WTC11 (cell line): ENCODE results near the gene LRRC70. TPM values are rescaled to one million over a fixed set of nuclear protein-coding genes. Genes with fewer than 3 reads are reported as not detected.

ENCODE experiments used
- ATAC-seq: fragments of 200-7000 bp; cut with Tn5 transposase; 2 replicates; pipeline ENCODE4 v1.10.0; 2021; ENCODE audit warnings: mild to moderate bottlenecking, moderate library complexity
- CTCF ChIA-PET: fragments of 300-600 bp; sonication (Branson Sonifier 250); formaldehyde crosslinking; loops from one replicate; lab custom pipeline; 2021; ENCODE audit warnings: antibody characterized with exemption; lab: Charles Lee
- POLR2A ChIA-PET: fragments of 350-600 bp; sonication (Branson Sonifier 250); formaldehyde crosslinking; loops from one replicate; lab custom pipeline; 2021; ENCODE audit warnings: antibody characterized with exemption; lab: Charles Lee
- DNase-seq: peaks from one replicate; pipeline ENCODE4 v3.0.0; 2021; ENCODE audit warnings: low spot score
- H3K27ac Mint-ChIP-seq: 2 replicates; pipeline ENCODE4 v1.8.0; 2021; ENCODE audit warnings: mixed read lengths
- H3K27me3 Mint-ChIP-seq: 2 replicates; pipeline ENCODE4 v1.8.0; 2021; ENCODE audit warnings: low read depth, mild to moderate bottlenecking, moderate library complexity, mixed read lengths
- H3K36me3 Mint-ChIP-seq: 2 replicates; pipeline ENCODE4 v1.8.0; 2021; ENCODE audit warnings: mixed read lengths
- H3K4me1 Mint-ChIP-seq: 2 replicates; pipeline ENCODE4 v1.8.0; 2022; ENCODE audit warnings: mixed read lengths
- H3K4me3 Mint-ChIP-seq: 2 replicates; pipeline ENCODE4 v1.8.0; 2021; ENCODE audit warnings: mild to moderate bottlenecking, moderate library complexity, mixed read lengths
- H3K9me3 Mint-ChIP-seq: 2 replicates; pipeline ENCODE4 v1.8.0; 2021; ENCODE audit warnings: mixed read lengths
- AR ChIP-seq: fragments of 250-450 bp; sonication (Bioruptor Pico); IDR thresholded peaks from 2 replicates; pipeline ENCODE4 v1.9.0; 2021; ENCODE audit warnings: mild to moderate bottlenecking
- ATF2 ChIP-seq: sonication (generic); formaldehyde crosslinking; IDR thresholded peaks from 2 replicates; pipeline ENCODE4 v1.8.1; 2022; ENCODE audit warnings: low read depth, missing genetic modification reagents, borderline replicate concordance
- CREM ChIP-seq: sonication (generic); formaldehyde crosslinking; IDR thresholded peaks from 2 replicates; pipeline ENCODE4 v1.8.1; 2022; ENCODE audit warnings: mild to moderate bottlenecking, missing genetic modification reagents, moderate library complexity
- E2F1 ChIP-seq: sonication (generic); formaldehyde crosslinking; IDR thresholded peaks from 2 replicates; pipeline ENCODE4 v1.8.0; 2022; ENCODE audit warnings: mild to moderate bottlenecking, missing genetic modification reagents
- E2F5 ChIP-seq: sonication (generic); formaldehyde crosslinking; IDR thresholded peaks from 2 replicates; pipeline ENCODE4 v1.8.1; 2022; ENCODE audit warnings: mild to moderate bottlenecking, moderate library complexity, missing genetic modification reagents
- FOXK1 ChIP-seq: sonication (generic); formaldehyde crosslinking; IDR thresholded peaks from 2 replicates; pipeline ENCODE4 v1.8.0; 2022; ENCODE audit warnings: mild to moderate bottlenecking, moderate library complexity, missing genetic modification reagents
- FOXP4 ChIP-seq: sonication (generic); formaldehyde crosslinking; IDR thresholded peaks from 2 replicates; pipeline ENCODE4 v1.8.0; 2022; ENCODE audit warnings: mild to moderate bottlenecking, missing genetic modification reagents
- GRHL2 ChIP-seq: fragments of 250-450 bp; sonication (Bioruptor Pico); IDR thresholded peaks from 2 replicates; pipeline ENCODE4 v1.8.0; 2022; ENCODE audit warnings: mild to moderate bottlenecking, moderate library complexity; ENCODE audit not compliant: insufficient replicate concordance, severe bottlenecking
- IRF1 ChIP-seq: sonication (generic); formaldehyde crosslinking; IDR thresholded peaks from 2 replicates; pipeline ENCODE4 v1.8.0; 2023; ENCODE audit warnings: missing genetic modification reagents
- MAX ChIP-seq: sonication (generic); formaldehyde crosslinking; IDR thresholded peaks from 2 replicates; pipeline ENCODE4 v1.8.0; 2022; ENCODE audit warnings: mild to moderate bottlenecking, missing genetic modification reagents
- NFATC4 ChIP-seq: fragments of 250-450 bp; sonication (Bioruptor Pico); IDR thresholded peaks from 2 replicates; pipeline ENCODE4 v1.9.0; 2021; ENCODE audit warnings: mild to moderate bottlenecking
- NR1H2 ChIP-seq: sonication (generic); formaldehyde crosslinking; IDR thresholded peaks from 2 replicates; pipeline ENCODE4 v1.9.0; 2021; ENCODE audit warnings: mild to moderate bottlenecking, moderate library complexity, missing genetic modification reagents
- PRRX2 ChIP-seq: fragments of 250-450 bp; sonication (Bioruptor Pico); IDR thresholded peaks from 2 replicates; pipeline ENCODE4 v1.8.0; 2021; ENCODE audit warnings: mild to moderate bottlenecking
- TEAD4 ChIP-seq: sonication (generic); formaldehyde crosslinking; IDR thresholded peaks from 2 replicates; pipeline ENCODE4 v1.8.0; 2022; ENCODE audit warnings: mild to moderate bottlenecking, missing genetic modification reagents
- USF1 ChIP-seq: sonication (generic); formaldehyde crosslinking; IDR thresholded peaks from 2 replicates; pipeline ENCODE4 v1.8.0; 2022; ENCODE audit warnings: mild to moderate bottlenecking, missing genetic modification reagents
- ZNF121 ChIP-seq: sonication (generic); formaldehyde crosslinking; IDR thresholded peaks from 2 replicates; pipeline ENCODE4 v1.8.0; 2023; ENCODE audit warnings: missing genetic modification reagents
- ZNF281 ChIP-seq: sonication (generic); formaldehyde crosslinking; IDR thresholded peaks from 2 replicates; pipeline ENCODE4 v1.8.0; 2023; ENCODE audit warnings: mild to moderate bottlenecking, missing genetic modification reagents
- ZNF416 ChIP-seq: fragments of 250-450 bp; sonication (Bioruptor Pico); IDR thresholded peaks from 2 replicates; pipeline ENCODE4 v1.9.0; 2021; ENCODE audit warnings: mild to moderate bottlenecking, inconsistent platforms
- ZNF671 ChIP-seq: fragments of 250-450 bp; sonication (Bioruptor Pico); IDR thresholded peaks from 2 replicates; pipeline ENCODE4 v1.8.0; 2021; ENCODE audit warnings: mild to moderate bottlenecking
- total RNA-seq: library from RNA; stranded (reverse); gene quantifications from 3 replicates; pipeline ENCODE4 v1.2.3, GENCODE V29; 2021

Gene LRRC70
- total RNA-seq, 1 experiment from 2014 or later, result 0.37 TPM

- peaks cover 15% of the 10 kb centered on the region for H3K4me1 Mint-ChIP-seq
- ATAC-seq (no peak), DNase-seq (no peak)
- CTCF ChIA-PET, result interaction anchor here (0.6 to 1.0 kb wide), 3 partner anchors 13 to 27 kb away, joined by 3 to 6 read pairs (median 3); no protein-coding TSS in a partner anchor
- H3K27me3 Mint-ChIP-seq, result no peaks in the 10 kb centered on the region; the same call in 1 of the 2 replicates
- H3K36me3 Mint-ChIP-seq, result peaks cover 40% of the 10 kb centered on the region
- POLR2A ChIA-PET, result no interaction called here
- peak overlapping the region; percentile 48 for H3K27ac Mint-ChIP-seq
- H3K4me3 Mint-ChIP-seq, result no peak overlapping the region
- peaks cover 31% of the 10 kb centered on the region for H3K9me3 Mint-ChIP-seq
- TF ChIP-seq IRF1 (CRISPR knock-in tag) (no peak), FOXP4 (CRISPR knock-in tag) (no peak), TEAD4 (CRISPR knock-in tag) (no peak), E2F5 (no peak), CREM (no peak), FOXK1 (CRISPR knock-in tag) (no peak), ZNF671 (CRISPR knock-in tag) (no peak), ATF2 (CRISPR knock-in tag) (no peak), NFATC4 (CRISPR knock-in tag) (no peak), USF1 (no peak), NR1H2 (CRISPR knock-in tag) (no peak)
Measured at GRCh38 chr5:62569470-62569869, 9.1 kb upstream of the LRRC70 start.

GRCh38 chr5:62572918-62573514 lies 5.6 kb upstream of the LRRC70 start:
- CTCF ChIA-PET, result no interaction called here
- Mint-ChIP-seq H3K27ac (no peak overlapping the region), H3K4me1 (peaks cover 15% of the 10 kb centered on the region), H3K4me3 (no peak overlapping the region), H3K9me3 (peaks cover 7% of the 10 kb centered on the region), H3K36me3 (peaks cover 11% of the 10 kb centered on the region), H3K27me3 (no peaks in the 10 kb centered on the region; the same call in 1 of the 2 replicates)
- TF ChIP-seq ZNF121 (CRISPR knock-in tag) (no peak), PRRX2 (CRISPR knock-in tag) (no peak), FOXK1 (CRISPR knock-in tag) (no peak), AR (no peak), GRHL2 (CRISPR knock-in tag) (no peak), MAX (CRISPR knock-in tag) (no peak), ZNF281 (no peak), E2F1 (CRISPR knock-in tag) (no peak), ZNF416 (no peak)
- no peak for ATAC-seq
- DNase-seq, result no peak
- POLR2A ChIA-PET, result no interaction called here
